Measurements from ENCODE around the gene NTM. TPM values are rescaled to one million over a fixed set of nuclear protein-coding genes. Genes with fewer than 3 reads are reported as not detected.

Gene NTM
- total RNA-seq, 6 donors from 2014 or later, result 4.1 to 151 (median 115) TPM

DNA sequence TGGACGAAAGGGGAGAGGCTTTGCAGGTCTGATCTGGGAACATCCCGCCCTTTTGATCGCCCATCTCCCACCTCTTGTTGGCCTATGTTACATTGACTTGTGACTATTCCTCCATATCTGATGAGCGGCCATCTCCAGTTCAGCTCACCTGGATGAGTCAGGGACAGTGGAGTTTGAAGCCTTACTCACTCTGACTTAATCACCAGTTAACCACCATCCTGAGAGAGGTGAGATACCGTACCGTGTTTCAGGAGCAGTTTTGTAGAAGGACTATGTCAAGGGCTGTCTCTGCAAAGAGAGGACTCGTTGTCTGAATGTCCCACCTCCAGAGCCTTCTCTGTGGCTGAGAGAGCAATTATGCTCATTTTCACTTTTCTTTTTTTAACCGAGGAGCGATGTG is 771.7 kb downstream of the NTM start:
- Histone ChIP-seq H3K4me1 (no peaks in the 10 kb centered on the region), H3K9me3 (no peaks in the 10 kb centered on the region), H3K27me3 (no peaks in the 10 kb centered on the region), H3K4me3 (no peak overlapping the region), H3K36me3 (no peaks in the 10 kb centered on the region), H3K27ac (no peak overlapping the region)
- TF ChIP-seq, protein P1, sequence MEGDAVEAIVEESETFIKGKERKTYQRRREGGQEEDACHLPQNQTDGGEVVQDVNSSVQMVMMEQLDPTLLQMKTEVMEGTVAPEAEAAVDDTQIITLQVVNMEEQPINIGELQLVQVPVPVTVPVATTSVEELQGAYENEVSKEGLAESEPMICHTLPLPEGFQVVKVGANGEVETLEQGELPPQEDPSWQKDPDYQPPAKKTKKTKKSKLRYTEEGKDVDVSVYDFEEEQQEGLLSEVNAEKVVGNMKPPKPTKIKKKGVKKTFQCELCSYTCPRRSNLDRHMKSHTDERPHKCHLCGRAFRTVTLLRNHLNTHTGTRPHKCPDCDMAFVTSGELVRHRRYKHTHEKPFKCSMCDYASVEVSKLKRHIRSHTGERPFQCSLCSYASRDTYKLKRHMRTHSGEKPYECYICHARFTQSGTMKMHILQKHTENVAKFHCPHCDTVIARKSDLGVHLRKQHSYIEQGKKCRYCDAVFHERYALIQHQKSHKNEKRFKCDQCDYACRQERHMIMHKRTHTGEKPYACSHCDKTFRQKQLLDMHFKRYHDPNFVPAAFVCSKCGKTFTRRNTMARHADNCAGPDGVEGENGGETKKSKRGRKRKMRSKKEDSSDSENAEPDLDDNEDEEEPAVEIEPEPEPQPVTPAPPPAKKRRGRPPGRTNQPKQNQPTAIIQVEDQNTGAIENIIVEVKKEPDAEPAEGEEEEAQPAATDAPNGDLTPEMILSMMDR (IDR thresholded peaks at IDR 0.05), result no peak
- TF ChIP-seq POLR2AphosphoS5 (IDR thresholded peaks at IDR 0.05) (no peak), EP300 (IDR thresholded peaks at IDR 0.05) (no peak), POLR2A (IDR thresholded peaks at IDR 0.05) (no peak)
- WGBS, 2 donors, result 87 to 91% methylated on average over 9 of the region's 9 CpGs
- DNase-seq, result no peak
- ATAC-seq (ENCODE audit: low FRiP score in 2 of 2), result no peak

DNA sequence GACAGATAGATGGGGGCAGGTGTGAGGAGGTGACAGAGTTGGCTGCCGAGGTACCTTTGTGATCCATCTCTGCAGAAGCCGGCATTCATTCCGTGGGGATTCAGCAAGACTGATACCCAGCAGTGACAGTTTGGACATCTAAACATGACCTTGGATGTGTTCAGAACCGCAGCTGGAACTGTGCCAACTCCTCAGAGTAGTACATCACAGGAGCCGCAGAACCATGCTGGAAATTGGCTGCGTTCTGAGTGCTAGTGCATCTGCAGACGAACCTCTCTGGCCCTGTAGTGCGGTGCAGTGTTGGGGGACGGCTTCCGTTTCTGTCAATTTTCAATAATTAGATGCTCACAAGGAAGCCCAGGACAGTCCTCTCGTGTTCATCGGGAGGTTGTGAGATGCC is 772.1 kb downstream of the NTM start:
- WGBS, 2 donors, result 77 to 81% methylated on average over 11 to 12 of the region's 12 CpGs

DNA sequence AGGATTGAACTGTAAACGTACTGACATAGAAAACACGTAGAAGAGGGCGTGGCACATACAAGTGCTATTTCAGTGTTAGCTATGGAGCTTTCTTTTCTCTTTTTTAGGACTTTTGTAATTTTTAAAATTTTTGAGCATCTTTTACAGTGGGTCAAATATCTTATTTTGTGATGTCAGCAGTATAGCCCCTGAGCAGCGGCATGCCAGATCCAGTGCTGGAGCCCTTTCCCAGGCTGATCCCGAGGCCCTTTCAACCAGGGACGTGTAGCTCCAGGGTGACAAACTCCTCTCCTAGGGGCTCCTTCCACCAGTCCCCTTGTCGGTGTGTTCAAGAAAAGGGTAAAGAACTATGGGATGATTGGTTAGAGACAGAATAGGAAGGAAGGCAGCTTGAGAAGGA is 777.0 kb downstream of the NTM start:
- no peaks in the 10 kb centered on the region for H3K36me3 ChIP-seq
- 82 to 88% methylated on average over 7 of the region's 7 CpGs for WGBS, 2 donors
- ATAC-seq (ENCODE audit: low FRiP score in 2 of 2), result no peak

More for the DNA sequence above, 772.1 kb downstream of the NTM start:
- TF ChIP-seq POLR2A (IDR thresholded peaks at IDR 0.05), result no peak
- TF ChIP-seq POLR2AphosphoS5 (IDR thresholded peaks at IDR 0.05), result no peak
- TF ChIP-seq, protein P1 (IDR thresholded peaks at IDR 0.05), result no peak
- TF ChIP-seq EP300 (IDR thresholded peaks at IDR 0.05), result no peak
- Histone ChIP-seq H3K27me3 (no peaks in the 10 kb centered on the region), H3K4me3 (no peak overlapping the region), H3K4me1 (no peaks in the 10 kb centered on the region), H3K27ac (no peak overlapping the region), H3K36me3 (no peaks in the 10 kb centered on the region), H3K9me3 (no peaks in the 10 kb centered on the region)
- ATAC-seq (ENCODE audit: low FRiP score in 2 of 2) (no peak), DNase-seq (no peak)

DNA sequence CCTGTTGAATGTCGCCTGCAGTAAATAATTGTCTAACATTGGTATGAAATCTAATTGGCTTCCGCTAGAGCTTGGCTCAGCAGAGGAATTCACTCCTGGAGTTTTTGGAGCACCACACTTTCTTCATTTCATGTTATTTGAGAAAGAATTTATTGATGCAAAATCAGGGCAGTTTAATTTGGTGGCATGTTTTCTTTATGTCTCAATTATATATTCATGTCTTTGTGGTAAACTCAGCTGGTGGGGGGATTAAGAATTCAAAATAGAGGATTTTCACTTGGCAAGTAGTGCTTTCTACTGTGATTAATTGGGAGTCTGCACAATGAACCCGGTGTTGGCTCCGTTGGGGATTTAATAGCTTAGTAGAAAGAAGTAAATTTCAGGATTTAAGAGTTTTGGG is 784.4 kb downstream of the NTM start:
- Histone ChIP-seq H3K9me3 (no peaks in the 10 kb centered on the region), H3K4me3 (no peak overlapping the region), H3K4me1 (no peaks in the 10 kb centered on the region), H3K27ac (no peak overlapping the region), H3K36me3 (no peaks in the 10 kb centered on the region), H3K27me3 (no peaks in the 10 kb centered on the region)
- no peak for ATAC-seq (ENCODE audit: low FRiP score in 2 of 2)
- TF ChIP-seq EP300 (IDR thresholded peaks at IDR 0.05) (no peak), POLR2AphosphoS5 (IDR thresholded peaks at IDR 0.05) (no peak), POLR2A (IDR thresholded peaks at IDR 0.05) (no peak)
- TF ChIP-seq, protein P1 (IDR thresholded peaks at IDR 0.05), result no peak
- WGBS, 2 donors, result 67 to 83% methylated on average over 4 of the region's 4 CpGs
- DNase-seq, result no peak

More for the DNA sequence above, 777.0 kb downstream of the NTM start:
- Histone ChIP-seq H3K9me3 (no peaks in the 10 kb centered on the region), H3K27me3 (no peaks in the 10 kb centered on the region), H3K4me3 (no peak overlapping the region), H3K27ac (no peak overlapping the region), H3K4me1 (no peaks in the 10 kb centered on the region)
- TF ChIP-seq EP300 (IDR thresholded peaks at IDR 0.05), result no peak
- TF ChIP-seq POLR2AphosphoS5 (IDR thresholded peaks at IDR 0.05), result no peak
- no peak for TF ChIP-seq POLR2A (IDR thresholded peaks at IDR 0.05)
- TF ChIP-seq, protein P1 (IDR thresholded peaks at IDR 0.05), result no peak
- no peak for DNase-seq

DNA sequence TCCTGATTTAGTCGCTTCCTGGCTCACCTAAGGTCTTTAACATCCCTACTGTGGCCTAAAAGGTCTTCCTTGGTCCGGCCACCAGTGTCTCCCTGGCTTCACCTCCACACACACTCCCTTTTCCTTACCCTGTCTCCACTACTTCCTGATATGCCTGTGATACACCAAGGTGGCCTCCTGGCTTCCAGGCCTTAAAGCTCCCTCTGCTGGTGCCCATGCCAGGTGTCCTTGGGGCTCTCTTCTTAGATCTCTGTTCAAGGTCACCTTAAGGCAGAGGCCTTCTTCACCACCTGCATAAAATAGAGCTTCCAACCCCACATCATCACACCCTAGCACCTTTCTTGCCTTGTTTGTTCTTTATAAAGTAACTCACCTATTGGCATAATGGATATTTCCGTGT is 787.7 kb downstream of the NTM start:
- Histone ChIP-seq H3K4me1 (no peaks in the 10 kb centered on the region), H3K27me3 (no peaks in the 10 kb centered on the region), H3K4me3 (no peak overlapping the region), H3K36me3 (no peaks in the 10 kb centered on the region), H3K27ac (no peak overlapping the region), H3K9me3 (no peaks in the 10 kb centered on the region)
- ATAC-seq (ENCODE audit: low FRiP score in 2 of 2) (no peak), DNase-seq (no peak)
- 81 to 82% methylated on average over 3 of the region's 3 CpGs for WGBS, 2 donors
- TF ChIP-seq, protein P1 (IDR thresholded peaks at IDR 0.05), result peak in 1 of 6 experiments; percentile 22
- no peak for TF ChIP-seq POLR2A (IDR thresholded peaks at IDR 0.05)
